ENCODE data around the gene CHD8.

- TF ChIP-seq RARA (CRISPR knock-in tag; IDR thresholded peaks at IDR 0.05) (no peak), DMTF1 (CRISPR knock-in tag; IDR thresholded peaks at IDR 0.05) (no peak), SUZ12 (IDR thresholded peaks at IDR 0.05; ENCODE audit: low read depth, low read length) (no peak), USF2 (IDR thresholded peaks at IDR 0.05; ENCODE audit: low read depth, low read length) (no peak), USF2 (CRISPR knock-in tag; IDR thresholded peaks at IDR 0.05; ENCODE audit: borderline replicate concordance) (no peak), ZFP41 (CRISPR knock-in tag; IDR thresholded peaks at IDR 0.05; ENCODE audit: borderline replicate concordance) (no peak), KLF9 (CRISPR knock-in tag; IDR thresholded peaks at IDR 0.05; ENCODE audit: low read depth) (no peak), STAT5B (CRISPR knock-in tag; IDR thresholded peaks at IDR 0.05) (no peak), RAD21 (CRISPR knock-in tag; IDR thresholded peaks at IDR 0.05) (no peak), ZBTB49 (CRISPR knock-in tag; IDR thresholded peaks at IDR 0.05; ENCODE audit: borderline replicate concordance) (no peak), MTA1 (CRISPR knock-in tag; IDR thresholded peaks at IDR 0.05; ENCODE audit: borderline replicate concordance) (no peak)
Measured at GRCh38 chr14:21395450-21395849, 60.5 kb downstream of the CHD8 start.
